Measurements from ENCODE around the gene IL7R.

DNA sequence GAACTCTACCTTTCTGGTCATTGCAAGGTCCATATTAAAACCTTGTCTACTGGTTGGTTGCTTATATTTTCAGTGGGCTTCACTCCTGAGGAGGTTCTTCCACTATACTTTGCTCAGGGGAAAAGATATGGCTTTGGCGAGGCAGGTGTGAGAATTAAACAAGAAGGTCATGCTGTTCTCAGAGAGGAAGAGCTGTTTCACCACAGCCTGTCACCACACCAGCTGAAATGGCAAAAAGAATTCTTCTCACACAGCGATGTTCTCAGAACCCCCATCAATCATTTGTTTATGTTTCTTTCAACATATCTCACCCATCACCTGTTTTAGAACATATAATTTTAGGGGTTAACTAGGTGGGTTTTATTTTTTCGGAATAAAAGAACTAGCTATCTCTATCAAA is 43.1 kb downstream of the IL7R start:
- TF ChIP-seq CTCF (IDR thresholded peaks at IDR 0.05; ENCODE audit: insufficient read depth, low read depth, low read length) (no peak), EZH2 (IDR thresholded peaks at IDR 0.05; ENCODE audit: insufficient read depth, low read length) (no peak)
